AG09319 (cell line): ENCODE results near the gene SELENBP1.

Source experiments
- DNase-seq: peaks from one replicate; pipeline ENCODE4 v3.0.0-alpha.2; 2010; ENCODE audit warnings: low read depth; ENCODE audit errors: extremely low read depth
- TF ChIP-seq, protein P1 (sequence below): IDR thresholded peaks from 2 replicates; pipeline ENCODE4 v1.5.1; 2011; ENCODE audit warnings: low read depth, mild to moderate bottlenecking, inconsistent platforms, low read length, moderate library complexity

SELENBP1 gene

DNA sequence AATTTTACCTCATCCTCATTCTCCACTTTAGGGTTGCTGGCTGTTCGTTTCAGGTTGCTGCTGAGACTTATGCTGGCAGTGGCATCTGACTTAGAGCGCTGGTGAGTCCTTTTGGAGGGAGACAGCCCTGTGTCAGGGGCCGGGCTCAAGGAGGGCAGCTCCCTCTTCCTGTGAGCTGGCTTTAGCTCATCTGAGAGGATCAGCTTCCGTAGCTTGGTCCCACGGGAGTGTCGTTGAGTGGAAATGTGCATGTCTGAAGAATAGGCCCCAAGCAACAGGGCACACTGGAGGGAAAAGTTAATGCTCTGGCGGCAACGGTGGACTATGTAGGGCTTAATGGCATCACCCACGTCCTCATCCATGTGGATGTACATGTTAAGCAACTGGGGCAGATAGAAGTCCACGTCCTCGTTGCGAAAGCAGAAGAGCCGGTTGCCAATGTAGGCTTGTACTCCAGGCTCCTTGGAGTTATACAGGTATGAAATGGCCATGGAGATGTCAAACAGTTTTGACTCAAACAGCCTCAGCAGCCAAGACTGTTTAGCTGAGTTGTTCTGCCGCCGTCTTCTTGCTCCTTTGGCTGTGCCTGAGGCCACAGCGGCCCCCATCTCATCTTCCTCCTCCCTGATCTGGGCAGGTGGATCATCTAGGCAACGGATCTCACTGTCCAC lies 56.8 kb downstream of the SELENBP1 start:
- TF ChIP-seq, protein P1, sequence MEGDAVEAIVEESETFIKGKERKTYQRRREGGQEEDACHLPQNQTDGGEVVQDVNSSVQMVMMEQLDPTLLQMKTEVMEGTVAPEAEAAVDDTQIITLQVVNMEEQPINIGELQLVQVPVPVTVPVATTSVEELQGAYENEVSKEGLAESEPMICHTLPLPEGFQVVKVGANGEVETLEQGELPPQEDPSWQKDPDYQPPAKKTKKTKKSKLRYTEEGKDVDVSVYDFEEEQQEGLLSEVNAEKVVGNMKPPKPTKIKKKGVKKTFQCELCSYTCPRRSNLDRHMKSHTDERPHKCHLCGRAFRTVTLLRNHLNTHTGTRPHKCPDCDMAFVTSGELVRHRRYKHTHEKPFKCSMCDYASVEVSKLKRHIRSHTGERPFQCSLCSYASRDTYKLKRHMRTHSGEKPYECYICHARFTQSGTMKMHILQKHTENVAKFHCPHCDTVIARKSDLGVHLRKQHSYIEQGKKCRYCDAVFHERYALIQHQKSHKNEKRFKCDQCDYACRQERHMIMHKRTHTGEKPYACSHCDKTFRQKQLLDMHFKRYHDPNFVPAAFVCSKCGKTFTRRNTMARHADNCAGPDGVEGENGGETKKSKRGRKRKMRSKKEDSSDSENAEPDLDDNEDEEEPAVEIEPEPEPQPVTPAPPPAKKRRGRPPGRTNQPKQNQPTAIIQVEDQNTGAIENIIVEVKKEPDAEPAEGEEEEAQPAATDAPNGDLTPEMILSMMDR = no peak
- DNase-seq = no peak
